Measurements from ENCODE around the gene PSEN1.
"Not testable (repeated sequence)": the region's sequence is repeated elsewhere in the genome, so short reads cannot be mapped to it uniquely, and the experiment has no call there.

The PSEN1 gene

GRCh38 chr14:73167727-73168126 is 31.4 kb downstream of the PSEN1 start:
- no peak for DNase-seq

GRCh38 chr14:73168274-73168673 is 32.0 kb downstream of the PSEN1 start:
- no peak for DNase-seq

GRCh38 chr14:73168691-73169090 is 32.4 kb downstream of the PSEN1 start:
- no peak for DNase-seq

GRCh38 chr14:73169855-73170254 is 33.5 kb downstream of the PSEN1 start:
- not testable (repeated sequence) for DNase-seq

GRCh38 chr14:73170686-73171085 is 34.4 kb downstream of the PSEN1 start:
- DNase-seq: no peak

- no peak for DNase-seq
These were observed 36.2 kb downstream of the PSEN1 start for GRCh38 chr14:73172500-73172899.

GRCh38 chr14:73173092-73173735 is 36.9 kb downstream of the PSEN1 start:
- DNase-seq: no peak

- no peak for DNase-seq
These were observed 40.4 kb downstream of the PSEN1 start for GRCh38 chr14:73176685-73177084.

- no peak for DNase-seq
These were observed 44.1 kb downstream of the PSEN1 start for GRCh38 chr14:73180385-73180805.

- DNase-seq: not testable (repeated sequence)
These were observed 44.7 kb downstream of the PSEN1 start for GRCh38 chr14:73180969-73181368.

- peak; percentile 58 for DNase-seq
These were observed 52.2 kb downstream of the PSEN1 start for GRCh38 chr14:73188501-73188911.

- DNase-seq: no peak
These were observed 53.3 kb downstream of the PSEN1 start for GRCh38 chr14:73189651-73190050.

- no peak for DNase-seq
These were observed 55.1 kb downstream of the PSEN1 start for GRCh38 chr14:73191441-73191840.

- not testable (repeated sequence) for DNase-seq
These were observed 58.0 kb downstream of the PSEN1 start for GRCh38 chr14:73194306-73194705.

GRCh38 chr14:73198253-73198652 is 61.9 kb downstream of the PSEN1 start:
- DNase-seq: no peak

GRCh38 chr14:73203527-73203926 is 67.2 kb downstream of the PSEN1 start:
- no peak for DNase-seq

GRCh38 chr14:73207615-73208014 is 71.3 kb downstream of the PSEN1 start:
- DNase-seq: no peak

- DNase-seq: no peak
These were observed 72.1 kb downstream of the PSEN1 start for GRCh38 chr14:73208390-73208789.

- no peak for DNase-seq
These were observed 72.5 kb downstream of the PSEN1 start for GRCh38 chr14:73208846-73209245.

GRCh38 chr14:73209953-73210352 is 73.6 kb downstream of the PSEN1 start:
- no peak for DNase-seq

GRCh38 chr14:73211251-73212040 is 75.1 kb downstream of the PSEN1 start:
- no peak for DNase-seq

- DNase-seq: no peak
These were observed 79.7 kb downstream of the PSEN1 start for GRCh38 chr14:73216030-73216429.

- no peak for DNase-seq
These were observed 81.1 kb downstream of the PSEN1 start for GRCh38 chr14:73217411-73217810.

GRCh38 chr14:73220061-73220460 is 83.8 kb downstream of the PSEN1 start:
- DNase-seq: no peak
